Ishikawa (cell line): ENCODE data around the gene ZCWPW1.

Experiments used
- CEBPB ChIP-seq: IDR thresholded peaks from 2 replicates; pipeline ENCODE4 v1.6.1; 2012
- FOXM1 ChIP-seq: IDR thresholded peaks from 2 replicates; pipeline ENCODE4 v1.6.1; 2012; ENCODE audit warnings: low read depth, borderline replicate concordance
- REST ChIP-seq: IDR thresholded peaks from 2 replicates; pipeline ENCODE4 v1.6.1; 2012; ENCODE audit warnings: low read depth, mild to moderate bottlenecking
- TAF1 ChIP-seq: IDR thresholded peaks from 2 replicates; pipeline ENCODE4 v1.6.1; 2012; ENCODE audit warnings: low read depth, mild to moderate bottlenecking
- YY1 ChIP-seq: IDR thresholded peaks from 2 replicates; pipeline ENCODE4 v1.6.1; 2012; ENCODE audit warnings: low read depth

DNA sequence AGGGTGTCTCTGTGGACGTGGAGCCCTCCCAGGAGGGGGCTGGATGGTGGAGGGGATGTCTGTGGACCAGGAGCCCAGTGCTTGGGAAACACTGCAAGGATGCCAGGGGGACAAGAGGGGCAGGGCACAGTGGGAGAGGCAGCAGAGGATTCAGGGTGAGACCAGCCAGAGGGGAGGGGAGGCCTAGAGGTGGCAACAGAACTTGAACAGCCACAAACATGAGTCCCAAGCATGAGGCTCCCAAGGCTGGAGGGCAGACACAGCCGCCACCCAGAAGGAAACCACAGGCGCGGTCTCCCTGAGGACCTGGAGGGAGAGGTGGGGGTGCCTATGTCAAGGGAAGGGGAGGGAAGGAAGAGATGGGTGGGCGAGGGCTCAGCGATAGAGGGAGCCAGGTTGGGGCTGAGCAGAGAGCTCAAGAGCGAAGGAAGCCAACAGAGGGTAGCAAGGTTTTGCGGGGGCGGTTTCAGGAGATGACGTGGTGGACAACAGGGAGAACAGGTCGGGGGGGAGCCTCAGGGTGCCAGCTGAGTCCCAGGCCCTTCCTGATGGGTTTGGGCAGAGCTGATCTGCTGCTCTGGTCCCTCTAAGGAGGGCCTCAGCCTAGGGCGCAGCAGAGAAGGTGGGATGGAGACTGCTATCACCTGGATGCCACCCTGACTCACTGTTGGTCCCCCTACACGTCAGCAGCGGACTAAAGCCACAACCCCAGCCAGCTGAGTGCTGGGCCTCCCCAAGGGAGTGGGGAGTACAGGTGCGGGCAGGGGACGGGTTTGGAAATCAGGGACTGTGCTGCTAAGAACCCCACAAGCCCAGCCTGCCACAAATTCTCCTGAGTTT, 61.9 kb downstream of the ZCWPW1 start:
- TF ChIP-seq CEBPB, result no peak
- TF ChIP-seq REST, result no peak
- no peak for TF ChIP-seq FOXM1
- TF ChIP-seq TAF1, result no peak
- TF ChIP-seq YY1, result no peak
